Stimulated activated CD8-positive, alpha-beta memory T cell treated with anti-CD3 and anti-CD28 coated beads, Interleukin-7, amount 100 ng/mL, for 1 hour (primary cell): ENCODE data around the gene TCP11X1.
"Not testable (repeated sequence)": the region's sequence is repeated elsewhere in the genome, so short reads cannot be mapped to it uniquely, and the experiment has no call there.

Experiments used
- DNase-seq, 2 donors: peaks; one replicate each; pipeline ENCODE4 v3.0.0-alpha.2; 2020; ENCODE audit warnings: low read depth in 2 of 2

Gene TCP11X1

DNA sequence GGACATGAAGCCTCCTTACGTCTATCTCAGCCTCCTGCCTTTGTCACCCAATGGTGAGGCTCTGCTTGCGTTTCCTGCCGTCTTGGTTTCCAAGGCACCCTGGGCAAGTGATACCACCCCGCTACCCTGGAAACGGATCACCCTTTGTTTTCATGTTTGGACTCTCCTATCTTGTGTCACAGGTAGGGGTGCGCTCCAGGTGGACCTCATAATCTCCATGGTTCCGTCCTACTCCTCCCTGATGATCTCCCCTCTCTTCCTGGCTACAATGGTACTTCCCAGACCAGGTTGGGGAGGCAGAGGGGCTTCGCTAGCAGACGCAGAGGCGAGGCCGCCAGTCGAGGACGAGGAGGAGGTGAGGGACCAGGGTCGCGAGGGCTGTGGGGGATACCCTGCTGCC, at the start of gene TCP11X1:
Gene TCP11X1, plus strand, starts transcription at position 316 of the 400 bp plus-strand sequence.
- not testable (repeated sequence) for DNase-seq

DNA sequence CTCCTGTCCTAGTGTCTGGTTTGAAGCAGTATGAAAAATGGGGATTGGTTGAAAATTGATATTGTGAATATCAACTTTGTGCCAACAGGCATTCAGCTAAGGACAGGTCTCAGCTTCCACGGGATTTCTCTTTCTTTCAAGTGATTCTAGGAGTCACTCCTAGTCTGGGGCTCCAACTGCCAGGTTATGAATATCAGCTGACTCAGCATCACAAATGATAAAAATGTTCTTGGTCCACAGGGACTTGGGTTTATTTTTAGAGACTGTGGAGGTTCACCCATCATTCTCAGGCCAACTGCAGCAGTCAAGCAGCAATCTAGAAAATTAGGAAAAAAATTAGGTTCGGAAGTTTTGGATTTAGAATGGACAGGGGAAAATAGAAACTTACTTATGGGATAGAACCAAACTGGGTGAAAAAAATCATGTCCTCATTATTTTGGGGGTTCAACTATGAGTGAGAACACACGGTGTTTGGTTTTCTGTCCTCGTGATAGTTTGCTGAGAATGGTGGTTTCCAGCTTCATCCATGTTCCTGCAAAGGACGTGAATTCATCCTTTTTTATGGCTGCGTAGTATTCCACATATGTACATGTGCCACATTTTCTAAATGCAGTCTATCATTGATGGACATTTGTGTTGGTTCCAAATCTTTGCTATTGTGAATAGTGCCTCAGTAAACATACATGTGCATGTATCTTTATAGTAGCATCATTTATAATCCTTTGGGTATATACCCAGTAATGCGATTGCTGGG, 29.0 kb upstream of the TCP11X1 start:
- no peak for DNase-seq

DNA sequence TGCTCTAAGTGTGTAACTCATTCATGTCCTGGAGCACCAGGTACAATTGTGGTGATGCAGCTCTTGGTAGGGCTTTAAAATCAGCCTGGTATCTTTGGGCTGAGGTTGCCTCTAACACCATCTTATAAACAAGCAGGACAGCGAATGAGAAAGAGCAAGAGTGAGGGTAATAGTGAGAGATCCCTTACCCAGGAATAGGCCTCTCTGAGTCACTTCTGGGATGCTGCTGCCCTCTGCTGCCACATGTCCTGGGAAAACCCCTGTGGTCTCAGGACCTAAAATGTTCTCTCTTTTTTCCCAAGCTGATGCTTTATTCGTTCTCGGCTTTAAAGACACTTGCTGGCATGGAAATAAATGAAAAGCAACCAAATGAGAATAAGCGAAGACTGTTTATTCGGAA, 7.2 kb upstream of the TCP11X1 start:
- not testable (repeated sequence) for DNase-seq

DNA sequence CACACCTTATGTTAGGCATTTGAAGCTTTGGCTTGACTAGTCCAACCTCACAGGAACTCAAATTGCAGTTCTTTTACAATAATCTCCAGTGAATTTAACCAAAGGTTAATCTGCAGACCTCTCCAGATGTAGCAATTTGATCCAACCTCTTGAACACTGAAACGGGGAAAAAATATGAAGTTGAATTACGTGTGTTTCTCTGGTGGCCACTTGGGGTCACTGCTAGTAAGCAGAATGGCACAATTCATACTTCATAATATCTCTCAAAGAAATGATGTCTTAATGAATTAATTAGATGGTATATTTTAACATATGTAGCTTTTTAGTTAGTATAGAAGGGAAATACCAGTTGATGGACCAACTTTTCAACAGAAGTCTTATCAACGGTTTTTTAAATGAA, 1.4 kb downstream of the TCP11X1 start:
- not testable (repeated sequence) for DNase-seq

DNA sequence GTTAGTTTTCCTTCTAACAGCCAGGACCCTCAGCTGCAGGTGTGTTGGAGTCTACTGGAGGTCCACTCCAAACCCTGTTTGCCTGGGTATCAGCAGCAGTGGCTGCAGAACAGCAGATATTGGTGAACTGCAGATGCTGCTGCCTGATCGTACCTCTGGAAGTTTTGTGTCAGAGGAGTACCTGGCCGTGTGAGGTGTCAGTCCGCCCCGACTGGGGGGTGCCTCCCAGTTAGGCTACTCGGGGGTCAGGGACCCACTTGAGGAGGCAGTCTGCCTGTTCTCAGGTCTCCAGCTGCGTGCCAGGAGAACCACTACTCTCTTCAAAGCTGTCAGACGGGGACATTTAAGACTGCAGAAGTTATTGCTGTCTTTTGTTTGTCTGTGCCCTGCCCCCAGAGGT, 20.6 kb downstream of the TCP11X1 start:
- DNase-seq = not testable (repeated sequence)

DNA sequence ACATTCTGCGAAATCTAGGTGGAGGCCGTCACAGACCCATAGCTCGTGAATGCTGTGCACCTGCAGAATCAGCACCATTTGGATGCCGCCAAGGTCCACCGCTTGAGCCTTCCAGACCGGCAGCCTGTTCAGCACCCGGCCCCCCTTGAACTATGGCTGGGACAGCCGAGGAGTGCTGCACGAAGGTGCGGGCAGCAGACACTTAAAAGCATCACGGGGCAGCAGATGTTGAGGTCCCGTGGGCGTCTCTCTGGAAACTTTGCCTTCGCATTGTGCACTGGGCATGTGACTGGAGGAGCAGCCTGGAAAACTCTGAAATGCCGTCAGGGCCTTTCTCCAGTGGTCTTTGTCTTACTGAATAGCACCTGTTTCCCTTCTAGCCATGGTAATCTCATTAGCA, 25.2 kb downstream of the TCP11X1 start:
- DNase-seq = not testable (repeated sequence)

DNA sequence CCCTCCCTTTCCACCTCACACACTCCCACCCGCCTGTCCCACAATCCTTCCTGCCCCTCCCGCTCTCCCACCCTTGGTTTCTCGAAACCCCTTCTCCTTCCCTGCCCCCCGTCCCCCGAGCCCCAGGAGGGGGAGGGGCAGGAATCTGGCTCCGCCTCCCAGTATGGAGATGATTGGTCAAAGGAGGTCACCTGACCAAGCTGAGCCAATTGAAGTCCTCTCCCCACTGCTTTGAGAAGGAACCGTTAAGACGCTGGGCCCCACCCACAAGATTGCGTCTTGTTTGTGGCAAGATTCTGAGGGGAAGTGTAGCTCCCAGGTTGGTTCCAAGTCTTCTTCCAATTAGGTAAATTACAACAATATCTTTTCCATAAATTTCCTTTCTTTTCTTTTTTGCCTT, 31.8 kb downstream of the TCP11X1 start, which contains the start of gene NXF2:
Gene NXF2, plus strand, starts transcription at position 275 of the 400 bp plus-strand sequence. CDS start 59,912 bp downstream, outside the sequence.
- DNase-seq = not testable (repeated sequence)

DNA sequence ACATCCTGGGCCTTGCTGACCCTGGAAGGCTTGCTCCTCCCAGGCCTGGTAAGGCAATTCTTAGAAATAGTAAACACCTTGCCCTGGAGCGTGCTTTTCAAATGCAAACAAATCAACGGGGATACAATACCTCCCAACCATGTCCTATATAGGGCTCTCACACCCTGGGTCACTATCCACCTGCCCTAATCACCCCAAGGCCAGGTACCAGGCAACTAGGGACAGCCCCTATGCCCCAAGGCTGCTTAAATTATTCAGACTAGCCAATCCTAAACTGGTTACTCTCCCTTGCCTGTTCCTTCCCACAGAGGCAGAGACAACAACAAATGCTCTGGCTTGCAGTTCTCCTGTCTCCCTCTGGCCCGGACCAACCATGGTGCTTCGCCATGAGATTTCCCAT, 57.1 kb downstream of the TCP11X1 start:
- DNase-seq = not testable (repeated sequence)
